Inflammatory macrophage treated with lipopolysaccharide for 4 hours (primary cell): ENCODE measurements around the gene DEFB128.
"Not testable (repeated sequence)": the region's sequence is repeated elsewhere in the genome, so short reads cannot be mapped to it uniquely, and the experiment has no call there.

ENCODE experiments used
- DNase-seq: peaks from one replicate; pipeline ENCODE4 v3.0.0-alpha.2; 2020

Gene DEFB128

DNA sequence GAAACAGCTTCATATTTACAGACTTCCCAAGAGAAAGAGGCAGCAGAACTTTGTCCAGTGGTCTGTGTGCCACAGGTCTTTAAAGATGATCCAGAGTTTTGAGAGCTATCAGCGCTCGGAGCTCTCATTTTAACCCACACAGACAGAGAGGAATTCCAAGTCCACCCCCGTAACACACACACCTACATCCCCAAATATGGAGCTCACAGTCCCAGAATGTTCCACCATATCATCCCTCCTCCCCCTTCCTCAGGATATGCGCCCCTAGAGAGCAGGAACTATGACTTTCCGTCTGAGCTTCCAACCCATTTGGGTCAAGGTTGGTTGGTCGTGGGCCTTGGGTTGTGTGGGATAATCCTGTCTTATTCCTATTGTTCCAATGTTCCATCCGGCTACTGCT is at the start of gene DEFB128:
Gene DEFB128, minus strand, starts transcription at position 101 of the 400 bp plus-strand sequence. Its CDS starts 88 bp downstream, at position 13.
- no peak for DNase-seq

DNA sequence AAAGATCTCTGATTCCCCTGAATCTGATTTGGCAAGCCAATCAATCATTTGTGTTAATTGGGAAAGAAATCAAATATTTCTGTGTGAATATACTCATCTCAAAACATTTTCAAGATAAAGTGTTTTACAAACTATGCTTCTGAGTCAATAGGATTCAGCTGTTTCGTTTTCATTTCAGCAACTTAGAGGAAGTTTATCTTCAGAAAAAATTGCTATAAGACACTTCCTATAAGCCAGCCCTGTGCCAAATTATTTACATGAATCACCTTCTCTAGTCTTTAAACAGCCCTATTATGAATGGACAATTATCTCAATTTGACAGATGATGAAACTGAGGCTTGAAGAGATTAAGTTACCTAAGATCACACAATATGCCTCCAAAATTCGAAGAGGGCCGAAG is 48.4 kb upstream of the DEFB128 start:
- peak; percentile 87 for DNase-seq

DNA sequence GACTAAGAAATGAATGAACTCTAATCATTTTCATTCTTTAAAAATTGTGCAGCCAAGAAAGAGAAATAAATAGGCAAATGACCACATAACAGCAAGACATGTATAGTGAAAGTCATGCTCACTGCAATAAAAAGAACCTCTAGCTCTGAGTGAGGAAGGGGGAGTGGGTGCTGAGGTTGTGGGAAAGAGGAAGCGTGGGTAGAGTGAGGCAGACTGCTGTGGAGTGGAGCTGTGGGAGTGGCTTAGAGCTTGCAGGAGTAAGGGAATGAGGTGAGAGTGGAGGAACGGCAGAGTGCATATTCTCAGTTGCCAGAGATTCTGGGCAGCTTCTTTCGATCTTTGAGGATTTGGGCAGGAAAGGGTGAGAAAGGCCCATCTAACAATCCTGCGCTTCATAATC is 48.0 kb upstream of the DEFB128 start:
- peak; percentile 96 for DNase-seq

DNA sequence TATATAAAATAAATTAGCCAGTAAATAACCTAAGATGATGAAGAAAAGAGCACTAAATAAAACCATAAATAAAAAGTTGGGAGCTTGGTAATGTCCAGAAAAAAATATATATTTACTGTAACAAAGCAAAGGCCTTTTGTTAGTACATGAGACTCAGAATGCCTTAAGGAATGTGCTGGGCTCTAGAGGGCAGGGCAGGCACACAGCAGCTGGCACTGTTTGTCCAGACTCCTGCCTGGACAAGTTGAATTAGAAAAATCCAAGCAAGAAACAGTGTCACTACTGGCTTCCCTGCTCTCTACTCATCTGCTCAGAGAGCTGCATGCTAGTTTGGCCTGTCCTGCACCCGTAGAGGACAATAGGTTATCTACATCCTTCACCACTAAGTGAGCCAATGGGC is 46.4 kb upstream of the DEFB128 start:
- DNase-seq, result peak; percentile 43

DNA sequence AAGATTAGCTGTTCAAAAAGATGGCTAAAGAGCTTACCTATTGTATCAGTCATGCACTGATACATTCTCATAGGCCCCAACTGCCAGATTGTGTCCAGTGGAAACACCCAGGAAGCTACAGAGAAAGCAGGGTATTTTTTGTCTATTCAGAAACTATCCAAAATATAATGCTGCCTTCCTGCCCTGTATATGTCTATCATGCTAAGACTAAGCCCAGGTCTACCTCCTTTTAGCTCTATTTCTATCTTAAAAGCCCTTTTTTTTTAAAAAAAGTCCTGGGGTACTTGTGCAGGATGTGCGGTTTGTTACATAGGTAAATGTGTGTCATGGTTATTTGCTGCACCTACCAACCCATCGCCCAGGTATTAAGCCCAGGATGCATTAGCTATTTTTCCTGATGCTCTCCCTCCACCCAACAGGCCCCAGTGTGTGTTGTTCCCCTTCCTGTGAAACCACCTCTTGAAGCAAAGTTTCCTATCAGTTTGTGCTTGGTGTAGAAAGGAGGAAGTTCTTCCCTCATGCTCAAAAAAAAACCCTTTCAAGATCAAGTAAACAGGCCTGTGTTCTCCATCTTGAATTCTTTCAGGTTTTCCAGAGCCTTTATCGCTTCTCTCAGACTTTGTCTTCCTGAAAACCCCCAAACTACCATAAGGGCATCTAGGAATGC is 38.1 kb upstream of the DEFB128 start:
- peak; percentile 49 for DNase-seq

DNA sequence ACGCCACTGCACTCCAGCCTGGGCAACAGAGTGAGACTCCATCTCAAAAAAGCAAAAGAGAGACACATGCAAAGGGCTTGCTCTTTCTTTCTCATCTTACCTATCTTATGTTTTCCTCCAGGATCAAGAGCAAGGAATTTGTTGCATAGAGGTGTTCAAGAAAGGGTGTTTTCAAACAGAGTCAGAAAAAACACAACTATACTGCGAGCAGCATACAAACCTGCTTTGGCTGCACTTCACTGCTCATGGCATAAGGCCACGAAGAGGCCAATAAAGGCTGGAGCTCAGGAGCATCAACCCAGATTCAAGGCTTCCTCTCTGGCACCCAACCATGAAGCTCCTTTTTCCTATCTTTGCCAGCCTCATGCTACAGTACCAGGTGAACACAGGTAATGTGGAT is 37.4 kb upstream of the DEFB128 start, which contains the start of gene DEFB129:
Gene DEFB129, plus strand, starts transcription at position 301 of the 400 bp plus-strand sequence. Its CDS starts 31 bp downstream, at position 332.
- no peak for DNase-seq

DNA sequence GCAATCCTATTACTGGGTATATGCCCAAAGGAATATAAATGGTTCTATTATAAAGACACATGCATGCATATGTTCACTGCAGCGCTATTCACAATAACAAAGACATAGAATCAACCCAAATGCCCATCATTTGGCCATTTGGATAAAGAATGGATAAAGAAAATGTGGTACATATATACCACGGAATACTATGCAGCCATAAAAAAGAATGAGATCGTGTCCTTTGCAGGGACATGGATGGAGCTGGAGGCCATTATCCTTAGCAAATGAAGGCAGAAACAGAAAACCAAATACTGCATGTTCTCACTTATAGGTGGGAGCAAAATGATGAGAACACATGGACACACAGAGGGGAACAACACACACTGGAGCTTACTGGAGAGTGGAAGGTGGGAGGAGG is 36.4 kb upstream of the DEFB128 start:
- DNase-seq, result not testable (repeated sequence)

DNA sequence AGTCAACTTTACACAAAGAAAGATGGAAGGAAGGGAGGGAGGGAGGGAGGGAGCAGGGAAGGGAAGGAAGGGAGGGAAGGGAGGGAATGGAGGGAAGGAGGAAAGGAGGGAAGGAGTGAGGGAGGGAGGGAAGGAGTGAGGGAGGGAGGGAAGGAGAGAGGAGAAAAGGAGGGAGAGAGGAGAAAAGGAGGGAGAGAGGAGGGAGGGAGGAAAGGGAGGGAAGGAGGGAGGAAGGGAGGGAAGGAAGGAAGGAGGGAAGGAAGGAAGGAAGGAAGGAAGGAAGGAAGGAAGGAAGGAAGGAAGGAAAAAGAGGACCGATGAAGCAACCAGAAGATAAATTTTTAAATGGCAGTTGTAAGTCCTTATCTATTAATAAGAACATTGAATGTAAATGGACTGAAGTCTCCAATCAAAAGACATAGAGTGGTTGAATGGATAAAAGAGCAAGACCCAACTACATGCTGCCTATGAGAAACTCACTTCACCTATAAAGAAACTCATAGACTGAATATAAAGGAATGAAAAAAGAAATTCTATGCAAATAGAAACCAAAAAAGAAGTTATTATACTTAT is 31.8 kb upstream of the DEFB128 start:
- DNase-seq, result no peak

DNA sequence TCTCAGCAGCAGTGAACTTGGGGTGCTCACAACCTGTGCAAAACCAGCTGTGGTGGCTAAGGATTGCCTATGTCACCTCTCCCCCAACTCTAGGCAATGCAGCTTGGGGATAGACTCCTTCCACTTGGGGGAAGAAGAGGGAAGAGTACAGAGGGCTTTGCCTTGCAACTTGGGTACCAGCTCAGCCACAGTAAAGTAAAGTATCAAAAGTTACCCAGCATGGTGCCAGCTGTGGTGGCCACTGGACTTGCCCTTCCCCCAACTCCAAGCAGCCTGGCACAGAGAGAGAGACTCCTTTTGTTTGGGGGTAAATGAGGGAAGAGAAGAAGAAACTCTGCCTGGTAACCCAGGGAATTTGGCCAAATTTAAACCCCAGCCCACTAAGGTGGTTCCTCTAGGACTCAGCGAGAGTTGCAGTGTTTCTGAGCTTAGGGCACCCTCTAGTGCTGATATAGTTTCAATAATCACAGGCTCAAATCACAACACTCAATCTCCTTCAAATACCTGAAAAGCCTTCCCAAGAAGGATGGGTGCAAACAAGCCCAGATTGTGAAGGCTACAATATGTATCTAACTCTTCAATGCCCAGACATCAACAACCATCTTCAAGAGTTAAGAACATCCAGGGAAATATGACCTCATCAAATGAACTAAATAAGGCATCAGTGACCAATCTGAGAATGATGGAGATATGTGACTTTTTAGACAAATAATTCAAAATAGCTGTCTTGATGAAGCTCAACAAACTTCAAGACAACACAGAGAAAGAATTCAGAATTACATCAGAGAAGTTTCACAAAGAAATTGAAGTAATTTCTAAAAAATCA is 30.0 kb upstream of the DEFB128 start:
- no peak for DNase-seq

DNA sequence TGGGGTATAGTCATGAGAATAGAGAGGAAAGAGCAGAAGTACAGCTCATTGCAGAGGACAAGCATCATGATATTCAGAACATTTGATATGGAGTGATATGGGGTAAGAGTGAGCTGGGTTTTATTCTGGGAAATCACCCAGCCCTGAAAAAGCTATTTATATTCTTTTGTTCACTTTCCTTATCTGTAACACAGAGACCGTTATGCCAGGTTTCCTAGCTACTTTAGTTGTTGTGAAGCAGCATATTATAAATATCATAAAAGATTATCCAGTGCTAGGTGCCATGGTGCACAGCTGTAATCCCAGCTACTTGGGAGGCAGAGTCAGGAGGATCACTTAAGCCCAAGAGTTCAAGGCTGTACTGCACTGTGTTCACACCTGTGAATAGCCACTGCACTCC is 27.8 kb upstream of the DEFB128 start:
- DNase-seq, result no peak

DNA sequence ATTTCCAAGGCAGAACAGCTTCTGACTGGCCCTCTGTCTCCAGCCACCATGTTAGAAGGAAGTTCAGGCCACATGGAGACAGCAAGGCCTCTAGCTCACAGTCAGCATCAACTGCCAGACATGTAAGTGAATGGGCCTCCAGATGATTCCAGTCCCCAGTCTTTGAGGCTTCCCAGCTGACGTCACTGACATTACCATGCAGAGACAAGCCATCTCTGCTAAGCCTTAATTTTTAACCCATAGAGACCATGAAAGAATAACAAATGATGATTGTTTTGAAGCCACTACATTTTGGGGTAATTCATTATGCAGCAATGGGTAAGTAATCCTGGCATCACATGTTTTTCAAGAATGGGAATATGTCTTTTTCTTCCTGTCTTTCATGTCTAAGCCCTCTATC is 26.3 kb upstream of the DEFB128 start:
- DNase-seq, result no peak

DNA sequence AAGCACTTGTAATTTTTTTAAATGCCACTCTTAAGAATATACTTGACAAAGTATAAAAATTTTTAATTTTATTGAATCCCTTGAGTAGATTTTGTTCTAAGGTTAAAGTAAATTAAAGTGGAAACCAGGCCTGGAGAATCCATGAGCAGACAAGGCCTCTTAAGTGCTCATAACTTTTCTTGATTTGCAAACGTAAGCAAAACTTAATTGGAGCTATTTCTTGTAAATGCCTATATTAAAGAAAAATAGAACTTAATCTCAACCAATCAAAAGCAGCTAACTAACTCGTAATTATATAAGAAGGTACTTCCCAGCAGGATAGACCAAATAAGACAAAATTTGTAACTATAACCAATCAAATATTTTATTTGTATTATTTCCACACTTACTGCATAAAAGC is 24.9 kb upstream of the DEFB128 start:
- DNase-seq, result no peak

DNA sequence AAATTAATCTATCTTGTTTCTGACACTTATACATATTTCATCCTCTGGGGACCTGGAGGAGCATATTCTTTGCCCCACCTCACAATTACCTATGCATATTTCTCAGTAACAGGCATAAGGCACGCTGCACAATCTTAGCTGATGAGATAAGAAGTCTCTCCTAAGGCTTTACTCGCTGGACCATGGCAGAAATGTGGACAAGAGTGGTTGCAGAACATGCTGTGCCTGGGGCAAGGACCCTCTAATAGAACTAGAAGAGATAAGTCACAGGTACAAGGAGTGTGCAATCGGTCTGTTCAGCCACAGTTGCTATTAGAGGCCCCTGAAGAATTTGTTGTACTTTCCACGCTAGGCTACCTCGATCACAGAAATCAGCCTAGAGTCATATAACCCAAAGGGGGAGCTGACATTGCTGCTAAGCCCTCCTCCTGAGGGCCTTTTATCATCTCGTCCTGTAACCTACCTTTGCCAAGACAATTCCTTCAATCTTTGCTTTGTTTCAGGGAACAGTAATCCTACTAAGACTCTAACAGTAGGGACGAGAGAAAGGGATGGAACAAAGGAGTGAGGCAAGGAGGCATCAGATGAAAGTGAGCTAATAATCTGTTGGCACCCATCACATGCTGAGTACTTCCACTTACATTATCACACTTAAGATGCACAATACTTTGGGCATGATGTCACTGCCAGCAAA is 21.4 kb upstream of the DEFB128 start:
- DNase-seq, result no peak

DNA sequence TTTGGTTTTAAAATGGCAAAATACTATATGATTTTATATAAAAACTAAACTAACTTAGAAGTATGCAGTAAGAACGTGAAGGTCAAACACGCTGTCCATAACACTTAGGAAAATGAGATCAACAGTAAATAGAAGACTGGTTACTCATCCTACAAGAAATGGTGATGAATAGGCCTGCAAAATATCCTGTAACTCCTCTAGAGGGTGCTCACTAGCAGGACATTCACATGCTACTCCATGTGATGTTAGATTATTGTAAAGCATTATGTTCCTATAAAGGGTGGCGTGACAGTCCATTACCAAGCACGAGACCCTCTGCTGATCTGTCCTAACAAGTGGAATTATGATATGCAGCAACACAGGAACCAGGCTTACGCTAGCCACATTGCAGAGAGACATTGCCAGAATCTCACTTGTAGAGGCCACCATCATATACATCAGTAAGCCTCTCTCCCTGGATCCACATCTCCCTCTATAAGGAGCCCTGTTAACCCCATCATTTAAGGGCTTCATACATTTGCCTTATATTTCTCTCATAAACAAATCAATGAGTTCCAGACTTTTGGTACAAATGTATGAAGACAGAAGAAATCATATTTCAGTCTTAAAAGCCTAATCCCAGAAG is 19.5 kb upstream of the DEFB128 start:
- peak; percentile 71 for DNase-seq

DNA sequence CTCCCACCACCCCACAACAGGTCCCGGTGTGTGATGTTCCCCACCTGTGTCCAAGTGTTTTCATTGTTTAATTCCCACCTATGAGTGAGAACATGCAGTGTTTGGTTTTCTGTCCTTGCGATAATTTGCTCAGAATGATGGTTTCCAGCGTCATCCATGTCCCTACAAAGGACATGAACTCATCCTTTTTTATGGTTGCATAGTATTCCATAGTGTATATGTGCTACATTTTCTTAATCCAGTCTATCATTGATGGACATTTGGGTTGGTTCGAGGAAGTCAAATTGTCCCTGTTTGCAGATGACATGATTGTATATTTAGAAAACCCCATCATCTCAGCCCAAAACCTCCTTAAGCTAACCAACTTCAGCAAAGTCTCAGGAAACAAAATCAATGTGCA is 14.1 kb upstream of the DEFB128 start:
- DNase-seq, result not testable (repeated sequence)

DNA sequence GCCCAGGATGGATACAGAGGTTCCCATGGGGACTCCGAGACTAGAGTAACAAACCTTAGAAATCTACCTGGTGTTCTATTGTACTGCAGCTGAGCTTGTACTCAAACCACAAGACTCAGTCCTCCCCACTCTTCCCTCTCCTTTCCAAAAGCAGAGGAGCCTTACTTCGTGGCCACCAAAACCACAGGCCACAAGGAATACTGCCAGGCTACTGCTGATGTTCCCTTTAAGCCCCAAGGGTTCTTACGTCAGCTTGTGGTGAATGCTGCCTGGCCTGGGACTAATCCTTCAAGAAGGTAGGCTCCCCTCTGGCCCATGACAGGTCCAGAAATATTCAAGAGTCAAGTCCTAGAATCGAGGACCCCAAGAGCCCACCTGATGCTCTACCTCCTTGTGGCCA is 10.5 kb upstream of the DEFB128 start:
- no peak for DNase-seq

DNA sequence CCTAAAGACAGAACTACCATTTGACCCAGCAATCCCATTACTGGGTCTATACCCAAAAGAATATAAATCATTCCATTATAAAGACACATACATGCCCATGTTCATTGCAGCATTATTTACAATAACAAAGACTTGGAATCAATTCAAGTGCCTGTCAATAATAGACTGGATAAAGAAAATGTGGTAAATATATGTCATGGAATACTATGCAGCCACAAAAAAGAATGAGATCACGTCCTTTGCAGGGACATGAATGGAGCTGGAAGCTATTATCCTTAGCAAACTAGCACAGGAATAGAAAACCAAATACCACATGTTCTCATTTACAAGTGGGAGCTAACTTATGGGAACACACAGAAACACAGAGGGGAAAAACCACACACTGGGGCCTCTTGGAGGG is 8.7 kb upstream of the DEFB128 start:
- DNase-seq, result no peak

DNA sequence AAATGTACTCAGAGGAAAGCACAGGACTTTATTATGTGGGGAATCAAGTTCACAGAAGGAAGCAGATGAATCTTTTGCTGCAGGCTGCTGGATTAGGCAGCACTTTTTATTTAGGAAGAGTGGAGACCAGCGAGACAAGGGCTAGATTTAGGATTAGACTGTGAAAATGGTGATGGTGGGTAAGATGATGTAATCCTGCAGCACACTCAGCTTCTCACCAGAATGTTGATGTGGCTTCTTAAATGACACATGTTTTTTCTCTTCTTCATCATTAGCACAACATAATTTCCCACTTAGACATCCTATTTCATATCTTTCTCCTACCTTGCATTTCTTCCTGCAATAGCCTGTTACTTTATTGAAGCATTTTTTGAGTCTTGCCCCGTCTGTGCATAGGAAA is 1.8 kb downstream of the DEFB128 start:
- DNase-seq, result no peak

DNA sequence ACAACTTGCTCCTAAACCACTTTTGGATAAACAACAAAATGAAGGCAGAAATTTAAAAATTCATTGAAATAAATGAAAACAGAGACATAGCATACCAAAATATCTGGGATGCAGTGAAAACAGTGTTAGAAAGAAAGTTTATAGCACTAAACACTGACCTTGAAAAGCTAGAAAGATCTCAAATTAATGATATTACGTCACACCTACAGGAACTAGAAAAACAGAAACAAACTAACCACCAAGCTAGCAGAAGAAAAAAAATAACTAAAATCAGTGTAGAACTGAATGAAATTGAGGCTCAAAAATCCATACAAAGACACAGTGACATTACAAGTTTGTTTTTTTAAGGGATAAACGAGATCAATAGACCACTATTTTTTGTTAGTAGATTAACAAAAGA is 5.2 kb downstream of the DEFB128 start:
- no peak for DNase-seq

DNA sequence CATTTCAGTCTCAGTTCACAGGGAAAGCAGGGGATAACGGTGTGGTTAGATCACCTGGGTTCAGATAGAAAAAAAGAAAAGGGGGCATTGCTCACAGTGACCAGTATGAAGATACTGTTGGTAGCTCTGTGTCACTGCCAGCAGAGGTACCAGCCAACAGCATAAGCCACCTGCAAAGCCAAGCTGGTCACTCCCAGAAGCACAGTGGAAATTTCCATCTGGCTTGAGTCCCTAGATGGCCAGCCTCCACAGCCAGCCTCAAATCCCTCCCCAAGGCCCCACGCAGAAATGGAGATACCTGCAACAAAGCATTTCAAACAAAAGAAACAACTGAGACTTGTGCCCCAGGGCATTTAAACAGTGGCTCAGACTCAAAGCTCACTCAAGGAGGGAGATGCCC is 20.6 kb downstream of the DEFB128 start:
- no peak for DNase-seq

DNA sequence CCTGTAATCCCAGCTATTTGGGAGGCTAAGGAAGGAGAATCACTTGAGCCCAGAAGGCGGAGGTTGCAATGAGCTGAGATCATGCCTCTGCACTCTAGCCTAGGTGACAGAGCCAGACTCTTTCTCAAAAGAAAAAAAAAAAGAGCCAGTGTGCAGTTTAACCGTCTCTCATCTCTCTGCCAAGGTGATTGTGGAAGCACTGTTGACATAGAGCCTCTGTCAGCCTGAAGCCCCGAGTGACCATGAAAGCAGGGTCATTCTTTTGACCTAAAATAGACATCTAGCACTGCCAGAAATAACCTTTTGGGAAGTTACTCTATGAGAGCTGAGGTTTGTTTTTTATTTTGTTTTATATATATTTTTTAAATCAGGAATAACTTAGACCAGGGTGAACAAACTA is 24.9 kb downstream of the DEFB128 start:
- no peak for DNase-seq

DNA sequence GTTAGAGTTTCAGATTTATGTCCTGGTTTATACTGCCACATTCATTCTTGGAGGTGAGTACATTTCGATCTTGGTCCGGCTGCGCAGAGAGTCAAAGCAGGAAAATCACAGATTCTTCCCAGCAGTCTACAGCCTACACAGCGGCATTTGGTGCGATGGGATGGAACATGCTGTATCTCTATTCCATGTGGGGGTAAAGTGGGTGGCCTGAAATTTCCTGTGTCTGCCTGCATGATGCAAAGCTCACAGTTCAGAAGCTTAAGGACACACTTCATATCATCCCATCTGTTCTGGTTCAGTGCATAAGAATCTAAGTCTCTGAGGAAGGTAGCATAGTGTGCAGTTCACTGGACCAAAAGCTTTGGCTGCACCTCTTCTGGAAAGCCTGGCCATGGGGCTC is 32.4 kb downstream of the DEFB128 start, which contains the start of gene DEFB127:
Gene DEFB127, plus strand, starts transcription at position 301 of the 400 bp plus-strand sequence. Its CDS starts 91 bp downstream, at position 392.
- no peak for DNase-seq

DNA sequence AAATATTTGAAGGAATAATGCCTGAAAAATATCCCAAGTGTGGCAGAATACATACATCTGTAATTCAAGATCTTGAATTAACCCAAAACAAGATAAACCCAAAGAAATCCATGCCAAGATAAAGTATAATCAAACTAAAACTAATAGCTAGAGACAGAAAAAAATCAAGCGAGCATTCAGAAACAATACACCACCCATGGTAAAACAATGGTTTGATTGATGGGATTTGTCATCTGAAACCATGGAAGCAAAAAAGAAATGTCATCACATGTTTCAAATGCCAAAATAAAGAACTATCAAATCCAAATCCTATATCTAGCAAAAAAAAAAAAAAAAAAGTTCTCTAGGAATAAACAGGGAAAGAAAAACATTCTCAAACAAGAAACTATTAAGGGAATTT is 37.4 kb downstream of the DEFB128 start:
- no peak for DNase-seq
